ENCODE measurements around the gene CPB2. TPM values are rescaled to one million over a fixed set of nuclear protein-coding genes. Genes with fewer than 3 reads are reported as not detected.

Gene CPB2
- total RNA-seq, 1 donor from 2014 or later = not detected

GRCh38 chr13:46006688-46007452 is 98.0 kb downstream of the CPB2 start:
- intact Hi-C loops (cut with micrococcal nuclease) = no loop called here

- intact Hi-C loops (cut with micrococcal nuclease) = no loop called here
These were observed 100.3 kb downstream of the CPB2 start for GRCh38 chr13:46004491-46004890.

Other genes with a start within 250 kb of the CPB2 start
- gene ZC3H13, start 52.3 kb downstream of the CPB2 start, total RNA-seq = 43.0 and 51.2 TPM in 2 replicates
- gene LCP1, start 77.1 kb upstream of the CPB2 start, total RNA-seq = 1,093 and 1,100 TPM in 2 replicates
- 0.39 and 0.71 TPM in 2 replicates for gene LRRC63, start 106.9 kb upstream of the CPB2 start, total RNA-seq

Data from T-helper 1 cell treated with Interleukin-12 subunit alpha and Interleukin-12 subunit beta and Interleukin-4 antibody, amounts not matched to agents 30 ng/mL and 1 ng/mL, for 36 hours (primary cell).